Measurements from ENCODE around the gene SRGAP2B.
"Not testable (repeated sequence)": the region's sequence is repeated elsewhere in the genome, so short reads cannot be mapped to it uniquely, and the experiment has no call there.

DNA sequence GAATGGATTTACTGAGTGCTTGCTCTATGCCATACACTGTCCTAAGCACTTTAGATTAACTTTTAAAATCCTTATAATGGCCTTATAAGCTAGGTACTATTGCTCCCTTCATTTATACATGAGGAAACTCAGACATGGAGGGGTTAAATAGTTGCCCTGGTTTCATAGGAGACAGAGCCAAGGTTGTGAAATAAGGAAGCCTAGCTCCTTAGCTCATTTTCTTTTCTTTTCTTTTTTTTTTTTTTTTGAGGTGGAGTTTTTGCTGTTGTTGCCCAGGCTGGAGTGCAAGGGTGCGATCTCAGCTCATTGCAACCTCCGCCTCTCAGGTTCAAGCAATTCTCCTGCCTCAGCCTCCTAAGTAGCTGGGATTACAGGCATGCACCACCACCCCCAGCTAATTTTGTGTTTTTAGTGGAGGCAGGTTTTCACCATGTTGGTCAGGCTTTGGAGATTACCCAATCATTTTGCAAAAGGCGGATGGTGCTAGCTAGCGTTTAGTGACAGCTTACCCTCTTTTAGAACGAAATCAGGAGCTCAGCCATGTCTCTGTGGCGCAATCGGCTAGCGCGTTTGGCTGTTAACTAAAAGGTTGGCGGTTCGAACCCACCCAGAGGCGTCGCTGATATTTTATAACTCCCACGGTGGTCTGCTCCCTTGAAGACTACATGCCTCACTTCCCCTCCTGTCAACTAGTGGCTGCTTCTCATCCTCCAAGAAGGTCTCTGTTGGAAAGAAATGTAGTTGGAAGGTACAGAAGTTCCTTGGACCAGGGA is 33.8 kb upstream of the SRGAP2B start:
- not testable (repeated sequence) for TF ChIP-seq JUND (IDR thresholded peaks at IDR 0.05; ENCODE audit: low read length); HDAC6 (IDR thresholded peaks at IDR 0.05; ENCODE audit: low read depth, low read length); GTF2F1 (IDR thresholded peaks at IDR 0.05; ENCODE audit: borderline replicate concordance, low read depth, low read length); PHF8 (conservative IDR thresholded peaks at IDR 0.05; ENCODE audit: low read depth, low read length); NRF1 (IDR thresholded peaks at IDR 0.05; ENCODE audit: low read depth, low read length); EZH2 (IDR thresholded peaks at IDR 0.05; ENCODE audit: low read depth, low read length, severe bottlenecking)
- TF ChIP-seq, protein P1, sequence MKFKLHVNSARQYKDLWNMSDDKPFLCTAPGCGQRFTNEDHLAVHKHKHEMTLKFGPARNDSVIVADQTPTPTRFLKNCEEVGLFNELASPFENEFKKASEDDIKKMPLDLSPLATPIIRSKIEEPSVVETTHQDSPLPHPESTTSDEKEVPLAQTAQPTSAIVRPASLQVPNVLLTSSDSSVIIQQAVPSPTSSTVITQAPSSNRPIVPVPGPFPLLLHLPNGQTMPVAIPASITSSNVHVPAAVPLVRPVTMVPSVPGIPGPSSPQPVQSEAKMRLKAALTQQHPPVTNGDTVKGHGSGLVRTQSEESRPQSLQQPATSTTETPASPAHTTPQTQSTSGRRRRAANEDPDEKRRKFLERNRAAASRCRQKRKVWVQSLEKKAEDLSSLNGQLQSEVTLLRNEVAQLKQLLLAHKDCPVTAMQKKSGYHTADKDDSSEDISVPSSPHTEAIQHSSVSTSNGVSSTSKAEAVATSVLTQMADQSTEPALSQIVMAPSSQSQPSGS (IDR thresholded peaks at IDR 0.05; ENCODE audit: low read length) = not testable (repeated sequence)
- TF ChIP-seq, protein P2, sequence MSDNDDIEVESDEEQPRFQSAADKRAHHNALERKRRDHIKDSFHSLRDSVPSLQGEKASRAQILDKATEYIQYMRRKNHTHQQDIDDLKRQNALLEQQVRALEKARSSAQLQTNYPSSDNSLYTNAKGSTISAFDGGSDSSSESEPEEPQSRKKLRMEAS (IDR thresholded peaks at IDR 0.05) = not testable (repeated sequence)
- TF ChIP-seq, protein P3, sequence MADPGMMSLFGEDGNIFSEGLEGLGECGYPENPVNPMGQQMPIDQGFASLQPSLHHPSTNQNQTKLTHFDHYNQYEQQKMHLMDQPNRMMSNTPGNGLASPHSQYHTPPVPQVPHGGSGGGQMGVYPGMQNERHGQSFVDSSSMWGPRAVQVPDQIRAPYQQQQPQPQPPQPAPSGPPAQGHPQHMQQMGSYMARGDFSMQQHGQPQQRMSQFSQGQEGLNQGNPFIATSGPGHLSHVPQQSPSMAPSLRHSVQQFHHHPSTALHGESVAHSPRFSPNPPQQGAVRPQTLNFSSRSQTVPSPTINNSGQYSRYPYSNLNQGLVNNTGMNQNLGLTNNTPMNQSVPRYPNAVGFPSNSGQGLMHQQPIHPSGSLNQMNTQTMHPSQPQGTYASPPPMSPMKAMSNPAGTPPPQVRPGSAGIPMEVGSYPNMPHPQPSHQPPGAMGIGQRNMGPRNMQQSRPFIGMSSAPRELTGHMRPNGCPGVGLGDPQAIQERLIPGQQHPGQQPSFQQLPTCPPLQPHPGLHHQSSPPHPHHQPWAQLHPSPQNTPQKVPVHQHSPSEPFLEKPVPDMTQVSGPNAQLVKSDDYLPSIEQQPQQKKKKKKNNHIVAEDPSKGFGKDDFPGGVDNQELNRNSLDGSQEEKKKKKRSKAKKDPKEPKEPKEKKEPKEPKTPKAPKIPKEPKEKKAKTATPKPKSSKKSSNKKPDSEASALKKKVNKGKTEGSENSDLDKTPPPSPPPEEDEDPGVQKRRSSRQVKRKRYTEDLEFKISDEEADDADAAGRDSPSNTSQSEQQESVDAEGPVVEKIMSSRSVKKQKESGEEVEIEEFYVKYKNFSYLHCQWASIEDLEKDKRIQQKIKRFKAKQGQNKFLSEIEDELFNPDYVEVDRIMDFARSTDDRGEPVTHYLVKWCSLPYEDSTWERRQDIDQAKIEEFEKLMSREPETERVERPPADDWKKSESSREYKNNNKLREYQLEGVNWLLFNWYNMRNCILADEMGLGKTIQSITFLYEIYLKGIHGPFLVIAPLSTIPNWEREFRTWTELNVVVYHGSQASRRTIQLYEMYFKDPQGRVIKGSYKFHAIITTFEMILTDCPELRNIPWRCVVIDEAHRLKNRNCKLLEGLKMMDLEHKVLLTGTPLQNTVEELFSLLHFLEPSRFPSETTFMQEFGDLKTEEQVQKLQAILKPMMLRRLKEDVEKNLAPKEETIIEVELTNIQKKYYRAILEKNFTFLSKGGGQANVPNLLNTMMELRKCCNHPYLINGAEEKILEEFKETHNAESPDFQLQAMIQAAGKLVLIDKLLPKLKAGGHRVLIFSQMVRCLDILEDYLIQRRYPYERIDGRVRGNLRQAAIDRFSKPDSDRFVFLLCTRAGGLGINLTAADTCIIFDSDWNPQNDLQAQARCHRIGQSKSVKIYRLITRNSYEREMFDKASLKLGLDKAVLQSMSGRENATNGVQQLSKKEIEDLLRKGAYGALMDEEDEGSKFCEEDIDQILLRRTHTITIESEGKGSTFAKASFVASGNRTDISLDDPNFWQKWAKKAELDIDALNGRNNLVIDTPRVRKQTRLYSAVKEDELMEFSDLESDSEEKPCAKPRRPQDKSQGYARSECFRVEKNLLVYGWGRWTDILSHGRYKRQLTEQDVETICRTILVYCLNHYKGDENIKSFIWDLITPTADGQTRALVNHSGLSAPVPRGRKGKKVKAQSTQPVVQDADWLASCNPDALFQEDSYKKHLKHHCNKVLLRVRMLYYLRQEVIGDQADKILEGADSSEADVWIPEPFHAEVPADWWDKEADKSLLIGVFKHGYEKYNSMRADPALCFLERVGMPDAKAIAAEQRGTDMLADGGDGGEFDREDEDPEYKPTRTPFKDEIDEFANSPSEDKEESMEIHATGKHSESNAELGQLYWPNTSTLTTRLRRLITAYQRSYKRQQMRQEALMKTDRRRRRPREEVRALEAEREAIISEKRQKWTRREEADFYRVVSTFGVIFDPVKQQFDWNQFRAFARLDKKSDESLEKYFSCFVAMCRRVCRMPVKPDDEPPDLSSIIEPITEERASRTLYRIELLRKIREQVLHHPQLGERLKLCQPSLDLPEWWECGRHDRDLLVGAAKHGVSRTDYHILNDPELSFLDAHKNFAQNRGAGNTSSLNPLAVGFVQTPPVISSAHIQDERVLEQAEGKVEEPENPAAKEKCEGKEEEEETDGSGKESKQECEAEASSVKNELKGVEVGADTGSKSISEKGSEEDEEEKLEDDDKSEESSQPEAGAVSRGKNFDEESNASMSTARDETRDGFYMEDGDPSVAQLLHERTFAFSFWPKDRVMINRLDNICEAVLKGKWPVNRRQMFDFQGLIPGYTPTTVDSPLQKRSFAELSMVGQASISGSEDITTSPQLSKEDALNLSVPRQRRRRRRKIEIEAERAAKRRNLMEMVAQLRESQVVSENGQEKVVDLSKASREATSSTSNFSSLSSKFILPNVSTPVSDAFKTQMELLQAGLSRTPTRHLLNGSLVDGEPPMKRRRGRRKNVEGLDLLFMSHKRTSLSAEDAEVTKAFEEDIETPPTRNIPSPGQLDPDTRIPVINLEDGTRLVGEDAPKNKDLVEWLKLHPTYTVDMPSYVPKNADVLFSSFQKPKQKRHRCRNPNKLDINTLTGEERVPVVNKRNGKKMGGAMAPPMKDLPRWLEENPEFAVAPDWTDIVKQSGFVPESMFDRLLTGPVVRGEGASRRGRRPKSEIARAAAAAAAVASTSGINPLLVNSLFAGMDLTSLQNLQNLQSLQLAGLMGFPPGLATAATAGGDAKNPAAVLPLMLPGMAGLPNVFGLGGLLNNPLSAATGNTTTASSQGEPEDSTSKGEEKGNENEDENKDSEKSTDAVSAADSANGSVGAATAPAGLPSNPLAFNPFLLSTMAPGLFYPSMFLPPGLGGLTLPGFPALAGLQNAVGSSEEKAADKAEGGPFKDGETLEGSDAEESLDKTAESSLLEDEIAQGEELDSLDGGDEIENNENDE (IDR thresholded peaks at IDR 0.05; ENCODE audit: insufficient replicate concordance, low read length) = not testable (repeated sequence)
- peak; percentile 68 for TF ChIP-seq CEBPB (IDR thresholded peaks at IDR 0.05; ENCODE audit: low read depth, low read length)
